A673 (cell line): ENCODE results near the gene DCHS1.

ENCODE experiments used
- CTCF ChIP-seq: fragments of 300-800, 200-600 bp; sonication (generic); conservative IDR thresholded peaks from 2 replicates; pipeline ENCODE4 v1.5.1; 2017; ENCODE audit warnings: low read depth, mild to moderate bottlenecking, antibody characterized with exemption, low read length, moderate library complexity, mixed read lengths
- EZH2 ChIP-seq: fragments of 200-600 bp; sonication (generic); IDR thresholded peaks from 2 replicates; pipeline ENCODE4 v1.6.1; 2017; ENCODE audit warnings: borderline replicate concordance, low read depth, mild to moderate bottlenecking, mixed read lengths, antibody characterized with exemption, low read length; ENCODE audit not compliant: poor library complexity, severe bottlenecking

DNA sequence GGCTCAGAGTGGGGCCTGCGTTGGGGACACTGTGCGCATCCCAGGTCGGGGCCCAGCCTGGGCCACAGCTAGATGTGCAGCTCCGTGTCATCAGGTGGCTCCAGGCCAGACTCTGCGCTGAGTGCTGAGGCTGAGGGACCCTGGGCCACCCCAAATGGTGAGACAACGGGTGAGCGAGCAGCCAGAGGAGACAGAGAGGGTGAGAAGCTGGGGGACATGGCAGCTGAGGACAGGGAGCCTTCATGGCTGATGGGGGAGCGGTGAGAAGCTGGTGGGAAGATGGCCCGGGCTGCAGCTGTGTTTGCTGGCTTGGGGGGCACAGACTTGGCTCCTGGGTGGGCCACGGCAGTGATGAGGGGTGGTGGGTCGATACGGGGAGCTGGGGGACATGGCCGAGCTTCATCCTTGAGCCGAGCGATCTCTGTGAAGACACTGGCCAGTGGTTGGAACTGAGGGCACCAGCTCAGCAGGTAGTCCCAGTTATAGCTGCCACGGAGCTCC lies 33.8 kb downstream of the DCHS1 start:
- no peak for TF ChIP-seq CTCF
- TF ChIP-seq EZH2: no peak
